ENCODE measurements around the gene TNFSF18. TPM values are rescaled to one million over a fixed set of nuclear protein-coding genes. Genes with fewer than 3 reads are reported as not detected.

TNFSF18 gene
- total RNA-seq, 1 experiment from 2014 or later = not detected

- ATAC-seq = no peak
- TF ChIP-seq POLR2AphosphoS5 (IDR thresholded peaks at IDR 0.05; ENCODE audit: low read depth, low read length) (no peak), TCF7L2 (IDR thresholded peaks at IDR 0.05; ENCODE audit: low read depth, low read length) (no peak), SIN3A (IDR thresholded peaks at IDR 0.05; ENCODE audit: borderline replicate concordance, insufficient read depth, low read depth, low read length) (no peak), CTCF (IDR thresholded peaks at IDR 0.05) (no peak), REST (IDR thresholded peaks at IDR 0.05; ENCODE audit: insufficient read depth in 1 of 2, low read depth in 2 of 2, low read length in 1 of 2) (no peak)
- Histone ChIP-seq H3K4me1 (ENCODE audit: control insufficient read depth, insufficient read depth, low read length) (no peaks in the 10 kb centered on the region), H3K27me3 (ENCODE audit: control insufficient read depth, insufficient read depth, low read length) (no peaks in the 10 kb centered on the region), H3K4me3 (ENCODE audit: low read depth in 2 of 2, low read length in 2 of 2) (no peak overlapping the region), H3K36me3 (ENCODE audit: control insufficient read depth, insufficient read depth, low read length) (no peaks in the 10 kb centered on the region), H3K27ac (ENCODE audit: low read length) (no peak overlapping the region), H3K9me3 (ENCODE audit: control insufficient read depth, insufficient read depth, low read depth, low read length) (no peaks in the 10 kb centered on the region; the same call in 1 of the 2 replicates)
- DNase-seq (ENCODE audit: low read depth, low spot score) = no peak
- in situ Hi-C loops (cut with HindIII; ENCODE audit: low pct_unique_long_range_greater_than_20kb, low sequenced_read_pairs) (no loop called here), intact Hi-C loops (cut with micrococcal nuclease; ENCODE audit: unreplicated experiment) (no loop called here)
- ChIA-PET CTCF (interaction anchor here (0.5 kb wide), 1 partner anchor 165 kb away, joined by 3 read pairs; no protein-coding TSS in a partner anchor), POLR2A (no interaction called here)
- BruUV-seq (replicated peaks) = no TSS peak
These were observed 60.0 kb downstream of the TNFSF18 start for GRCh38 chr1:172990598-172991215.

Other genes with a start within 250 kb of the TNFSF18 start
- 0.13 TPM for gene TNFSF4, start 156.4 kb upstream of the TNFSF18 start, total RNA-seq (2021; ENCODE audit: unreplicated experiment)

All from Panc1 (cell line).